ENCODE data around the gene GNAZ. TPM values are rescaled to one million over a fixed set of nuclear protein-coding genes. Genes with fewer than 3 reads are reported as not detected.

Gene GNAZ
- total and polyA plus RNA-seq, 2 donors from 2014 or later: 3.7 to 5.7 TPM

- no peaks in the 10 kb centered on the region for H3K36me3 ChIP-seq (ENCODE audit: control insufficient read depth in 2 of 3, insufficient read depth in 3 of 3, low read length in 3 of 3)
- no peaks in the 10 kb centered on the region for H3K4me1 ChIP-seq (ENCODE audit: control insufficient read depth in 2 of 3, insufficient read depth in 2 of 3, low read depth in 1 of 3, low read length in 3 of 3)
- intact Hi-C loops (cut with DNase I): no loop called here
- H3K27ac ChIP-seq (ENCODE audit: low read depth in 2 of 2, low read length in 2 of 2): no peak overlapping the region
- H3K9me3 ChIP-seq (ENCODE audit: control insufficient read depth in 2 of 3, insufficient read depth in 1 of 3, low read length in 3 of 3): no peaks in the 10 kb centered on the region
- no peak overlapping the region for H3K4me3 ChIP-seq (ENCODE audit: low read length in 3 of 3)
- no peak for DNase-seq
- no peak overlapping the region for H3K9ac ChIP-seq (ENCODE audit: low read length in 3 of 3)
- no peak for TF ChIP-seq CTCF (IDR thresholded peaks at IDR 0.05; ENCODE audit: borderline replicate concordance, extremely low read depth, insufficient read depth)
- no peak for FAIRE-seq
- H3K27me3 ChIP-seq (ENCODE audit: control insufficient read depth, insufficient read depth, low read length): no peaks in the 10 kb centered on the region
These were observed 44.4 kb downstream of the GNAZ start for GRCh38 chr22:23114721-23115020.

GRCh38 chr22:23115369-23115768 lies 45.0 kb downstream of the GNAZ start:
- TF ChIP-seq CTCF (IDR thresholded peaks at IDR 0.05; ENCODE audit: borderline replicate concordance, extremely low read depth, insufficient read depth): no peak
- no peak overlapping the region for H3K27ac ChIP-seq (ENCODE audit: low read depth in 2 of 2, low read length in 2 of 2)
- no peak overlapping the region for H3K9ac ChIP-seq (ENCODE audit: low read length in 3 of 3)
- DNase-seq: no peak
- H3K9me3 ChIP-seq (ENCODE audit: control insufficient read depth in 2 of 3, insufficient read depth in 1 of 3, low read length in 3 of 3): no peaks in the 10 kb centered on the region
- intact Hi-C loops (cut with DNase I): no loop called here
- H3K36me3 ChIP-seq (ENCODE audit: control insufficient read depth in 2 of 3, insufficient read depth in 3 of 3, low read length in 3 of 3): no peaks in the 10 kb centered on the region
- no peaks in the 10 kb centered on the region for H3K27me3 ChIP-seq (ENCODE audit: control insufficient read depth, insufficient read depth, low read length)
- H3K4me1 ChIP-seq (ENCODE audit: control insufficient read depth in 2 of 3, insufficient read depth in 2 of 3, low read depth in 1 of 3, low read length in 3 of 3): no peaks in the 10 kb centered on the region
- no peak for FAIRE-seq
- no peak overlapping the region for H3K4me3 ChIP-seq (ENCODE audit: low read length in 3 of 3)

GRCh38 chr22:23115825-23116494 lies 45.6 kb downstream of the GNAZ start:
- FAIRE-seq: no peak
- intact Hi-C loops (cut with DNase I): no loop called here
- no peaks in the 10 kb centered on the region for H3K36me3 ChIP-seq (ENCODE audit: control insufficient read depth in 2 of 3, insufficient read depth in 3 of 3, low read length in 3 of 3)
- no peak for TF ChIP-seq CTCF (IDR thresholded peaks at IDR 0.05; ENCODE audit: borderline replicate concordance, extremely low read depth, insufficient read depth)
- H3K27ac ChIP-seq (ENCODE audit: low read depth in 2 of 2, low read length in 2 of 2): no peak overlapping the region
- no peaks in the 10 kb centered on the region for H3K27me3 ChIP-seq (ENCODE audit: control insufficient read depth, insufficient read depth, low read length)
- no peaks in the 10 kb centered on the region for H3K9me3 ChIP-seq (ENCODE audit: control insufficient read depth in 2 of 3, insufficient read depth in 1 of 3, low read length in 3 of 3)
- no peak overlapping the region for H3K4me3 ChIP-seq (ENCODE audit: low read length in 3 of 3)
- H3K9ac ChIP-seq (ENCODE audit: low read length in 3 of 3): no peak overlapping the region
- DNase-seq: no peak
- no peaks in the 10 kb centered on the region for H3K4me1 ChIP-seq (ENCODE audit: control insufficient read depth in 2 of 3, insufficient read depth in 2 of 3, low read depth in 1 of 3, low read length in 3 of 3)
